Right cardiac atrium (tissue), 5 donors: ENCODE measurements around the gene EFNA2. TPM values are rescaled to one million over a fixed set of nuclear protein-coding genes. Genes with fewer than 3 reads are reported as not detected.

ENCODE experiments used
- ATAC-seq, 2 donors: fragments of 200-7000 bp; cut with Tn5 transposase; one replicate each; pipeline versions ENCODE4 v1.8.0 to v1.9.1; 2020; ENCODE audit warnings: moderate library complexity in 2 of 2, mild to moderate bottlenecking in 1 of 2
- DNase-seq, 3 donors: peaks; one replicate each; pipeline ENCODE4 v3.0.0-alpha.2; 2020
- H3K27ac ChIP-seq: one replicate; pipeline ENCODE4 v1.5.1; 2013; ENCODE audit warnings: mild to moderate bottlenecking, low read length, control low read depth, moderate library complexity
- H3K27me3 ChIP-seq: one replicate; pipeline ENCODE4 v1.6.1; 2013; ENCODE audit not compliant: control insufficient read depth, insufficient read depth
- H3K4me1 ChIP-seq: one replicate; pipeline ENCODE4 v1.6.1; 2013; ENCODE audit warnings: low read length; ENCODE audit not compliant: control insufficient read depth, insufficient read depth
- H3K4me3 ChIP-seq: one replicate; pipeline ENCODE4 v1.5.1; 2013; ENCODE audit warnings: low read length, control low read depth
- H3K9me3 ChIP-seq: one replicate; pipeline ENCODE4 v1.6.1; 2013; ENCODE audit warnings: low read length; ENCODE audit not compliant: control insufficient read depth
- WGBS: extraction: QIAGEN DNeasy Blood & Tissue Kit; methylation state at CpG from one replicate; pipeline ENCODE4 v1.1.7; 2013; 5-methylcytosine and 5-hydroxymethylcytosine counted together
- intact Hi-C, 4 donors: fragments of 100-400 bp; cut with DNase I; formaldehyde crosslinking; loops; one replicate each; pipeline versions ENCODE4 v1.11.0 to v1.14.0; 2022 to 2023
- long read RNA-seq, 4 donors: library from polyadenylated mRNA; unstranded; transcript quantifications; one replicate each; pipeline ENCODE4 v2.0.0, GENCODE V29; 2020 to 2021
- polyA plus RNA-seq: library from polyadenylated mRNA; stranded (reverse); fragments of 200-250 nt; gene quantifications from one replicate; pipeline ENCODE4 v1.2.3, GENCODE V29; 2013
- total RNA-seq, 4 donors: library from RNA; stranded (reverse); fragmentation: NEBNext Ultra II Directional; extraction: Animal tissue kit (Norgen Biotek cat#: 25700); gene quantifications; one replicate each; pipeline ENCODE4 v1.2.1, GENCODE V29; 2021
- donor health status: healthy with polysubstance abuse.
- donor health status: DM: no; HTN: yes; CAD: no.
- donor health status: DM: no; HTN: no; CAD: no.
- donor health status: DM: no; HTN: yes; CAD: no; lungs with severe emphysema.
- donor health status: DM: yes; HTN: yes; CAD: no.

The EFNA2 gene
- total RNA-seq: not detected
- not detected for polyA plus RNA-seq
- long read RNA-seq, donor 1: 0 reads
- long read RNA-seq, donor 2: 0 reads
- long read RNA-seq, donor 3: 0 reads
- long read RNA-seq, donor 4: 0 reads

- H3K27ac ChIP-seq: no peak within 1 kb of the TSS
- no peak for ATAC-seq
- no peaks in the 10 kb centered on the region for H3K27me3 ChIP-seq
- H3K4me1 ChIP-seq: no peaks in the 10 kb centered on the region
- no peak for DNase-seq
- intact Hi-C loops: loop anchor here in 3 of 4 donors (10.0 kb wide), 2 partner anchors 69 to 89 kb away; a partner anchor contains a TSS
- peak within 1 kb of the TSS; percentile 38 for H3K4me3 ChIP-seq
- WGBS: under 1% methylated on average over 110 of the region's 113 CpGs
- H3K9me3 ChIP-seq: no peaks in the 10 kb centered on the region
Measured at GRCh38 chr19:1285737-1286360, at the start of gene EFNA2. Gene EFNA2, plus strand, starts transcription at chr19:1285873. Its CDS starts 296 bp downstream, at chr19:1286169.

GRCh38 chr19:1236576-1236975 is 49.1 kb upstream of the EFNA2 start:
- intact Hi-C loops: no loop called here
- no peak for ATAC-seq
- H3K27ac ChIP-seq: no peak overlapping the region
- 15% methylated on average over 42 of the region's 42 CpGs for WGBS
- no peak for DNase-seq
- H3K4me1 ChIP-seq: no peaks in the 10 kb centered on the region
- no peaks in the 10 kb centered on the region for H3K9me3 ChIP-seq
- no peaks in the 10 kb centered on the region for H3K27me3 ChIP-seq
- H3K4me3 ChIP-seq: peak overlapping the region; percentile 61

GRCh38 chr19:1237027-1237659 is 48.5 kb upstream of the EFNA2 start:
- Histone ChIP-seq H3K9me3 (no peaks in the 10 kb centered on the region), H3K4me3 (peak overlapping the region; percentile 61), H3K27ac (no peak overlapping the region), H3K4me1 (no peaks in the 10 kb centered on the region), H3K27me3 (no peaks in the 10 kb centered on the region)
- DNase-seq (peak; percentile 62 to 84 (median 77)), ATAC-seq (peak in 1 of 2 donors; percentile 2)
- under 1% methylated on average over 60 of the region's 60 CpGs for WGBS
- intact Hi-C loops: no loop called here

GRCh38 chr19:1237754-1238368 is 47.8 kb upstream of the EFNA2 start, which contains the start of gene CBARP:
Gene CBARP, minus strand, starts transcription at chr19:1238005. Its CDS starts 1,905 bp downstream, at chr19:1236100.
- Histone ChIP-seq H3K4me1 (no peaks in the 10 kb centered on the region), H3K4me3 (peak within 1 kb of the TSS; percentile 61), H3K27me3 (no peaks in the 10 kb centered on the region), H3K27ac (peak within 1 kb of the TSS; percentile 36), H3K9me3 (no peaks in the 10 kb centered on the region)
- under 1% methylated on average over 87 of the region's 87 CpGs for WGBS
- intact Hi-C loops: no loop called here
- DNase-seq: peak in 2 of 3 donors; percentile 77 to 84
- ATAC-seq: no peak

GRCh38 chr19:1238369-1239303 is 47.0 kb upstream of the EFNA2 start:
- H3K4me1 ChIP-seq: no peaks in the 10 kb centered on the region
- peak overlapping the region; percentile 61 for H3K4me3 ChIP-seq
- DNase-seq: no peak
- H3K27me3 ChIP-seq: no peaks in the 10 kb centered on the region
- intact Hi-C loops: no loop called here
- H3K9me3 ChIP-seq: no peaks in the 10 kb centered on the region
- peak overlapping the region; percentile 36 for H3K27ac ChIP-seq
- no peak for ATAC-seq
- 58% methylated on average over 34 of the region's 34 CpGs for WGBS

GRCh38 chr19:1239420-1239795 is 46.3 kb upstream of the EFNA2 start:
- intact Hi-C loops: no loop called here
- WGBS: 82% methylated on average over 11 of the region's 11 CpGs
- ATAC-seq (no peak), DNase-seq (no peak)
- H3K4me1 ChIP-seq: no peaks in the 10 kb centered on the region
- H3K4me3 ChIP-seq: no peak overlapping the region
- H3K9me3 ChIP-seq: no peaks in the 10 kb centered on the region
- no peaks in the 10 kb centered on the region for H3K27me3 ChIP-seq
- H3K27ac ChIP-seq: peak overlapping the region; percentile 52

GRCh38 chr19:1239796-1240737 is 45.6 kb upstream of the EFNA2 start:
- WGBS: 9% methylated on average over 84 of the region's 84 CpGs
- Histone ChIP-seq H3K27me3 (no peaks in the 10 kb centered on the region), H3K4me3 (no peak overlapping the region), H3K4me1 (peaks cover 4% of the 10 kb centered on the region), H3K27ac (peak overlapping the region; percentile 52), H3K9me3 (no peaks in the 10 kb centered on the region)
- DNase-seq: peak; percentile 92 to 97 (median 97)
- intact Hi-C loops: no loop called here
- peak; percentile 54 to 55 for ATAC-seq

- no peak for ATAC-seq
- WGBS: 61% methylated on average over 15 of the region's 15 CpGs
- H3K27ac ChIP-seq: no peak overlapping the region
- no peaks in the 10 kb centered on the region for H3K9me3 ChIP-seq
- H3K27me3 ChIP-seq: no peaks in the 10 kb centered on the region
- no peak overlapping the region for H3K4me3 ChIP-seq
- peaks cover 4% of the 10 kb centered on the region for H3K4me1 ChIP-seq
- intact Hi-C loops: no loop called here
- no peak for DNase-seq
Measured at GRCh38 chr19:1240925-1241324, 44.7 kb upstream of the EFNA2 start.

- no peaks in the 10 kb centered on the region for H3K9me3 ChIP-seq
- H3K27me3 ChIP-seq: no peaks in the 10 kb centered on the region
- H3K4me1 ChIP-seq: peaks cover 4% of the 10 kb centered on the region
- intact Hi-C loops: no loop called here
- H3K4me3 ChIP-seq: peak within 1 kb of the TSS; percentile 74
- WGBS: under 1% methylated on average over 79 of the region's 79 CpGs
- peak; percentile 96 to 99 (median 98) for DNase-seq
- H3K27ac ChIP-seq: peak within 1 kb of the TSS; percentile 91
- peak; percentile 58 to 61 for ATAC-seq
Measured at GRCh38 chr19:1241417-1242095, 44.1 kb upstream of the EFNA2 start, which contains the start of gene ATP5F1D. Gene ATP5F1D, plus strand, starts transcription at chr19:1241751. Its CDS starts 100 bp downstream, at chr19:1241851.
